Caco-2 (cell line): ENCODE results near the gene CCDC158. TPM values are rescaled to one million over a fixed set of nuclear protein-coding genes. Genes with fewer than 3 reads are reported as not detected.

Experiments
- BruUV-seq: library from RNA; stranded (reverse); fragments of 400-500 nt; replicated peaks from 2 replicates; lab custom pipeline; 2021; lab: Mats Ljungman, UMichigan
- CTCF ChIA-PET: fragments of 300-600 bp; sonication (Branson Sonifier 250); formaldehyde crosslinking; loops from one replicate; lab custom pipeline; 2022; ENCODE audit warnings: antibody characterized with exemption; lab: Charles Lee
- POLR2A ChIA-PET: fragments of 300-600 bp; sonication (Branson Sonifier 250); formaldehyde crosslinking; loops from one replicate; lab custom pipeline; 2022; ENCODE audit warnings: antibody characterized with exemption; lab: Charles Lee
- DNase-seq, 2 experiments: peaks; one replicate each; pipeline versions ENCODE4 v3.0.0 to v3.0.0-alpha.2; 2020 to 2022
- H3K27me3 ChIP-seq: replicated peaks from 2 replicates; pipeline ENCODE4 v1.6.0; 2011; ENCODE audit warnings: low read length; ENCODE audit not compliant: control insufficient read depth, insufficient read depth
- H3K36me3 ChIP-seq: 2 replicates; pipeline ENCODE4 v1.5.1; 2011; ENCODE audit warnings: low read length; ENCODE audit not compliant: control insufficient read depth, insufficient read depth
- H3K4me1 ChIP-seq: fragments of 250-450 bp; sonication (Bioruptor Pico); 2 replicates; pipeline ENCODE4 v1.5.1; 2020; ENCODE audit warnings: mild to moderate bottlenecking
- H3K4me3 ChIP-seq: 2 replicates; pipeline ENCODE4 v1.5.1; 2011; ENCODE audit warnings: low read depth, mild to moderate bottlenecking, control low read depth, low read length
- H3K9me3 ChIP-seq: fragments of 250-450 bp; sonication (Bioruptor Pico); 2 replicates; pipeline ENCODE4 v1.5.1; 2020; ENCODE audit warnings: mild to moderate bottlenecking, moderate library complexity
- H3K27ac Mint-ChIP-seq: one replicate; pipeline ENCODE4 v1.8.0; 2022; ENCODE audit warnings: mixed read lengths; ENCODE audit not compliant: unreplicated experiment
- H3K27me3 Mint-ChIP-seq: one replicate; pipeline ENCODE4 v1.8.0; 2022; ENCODE audit warnings: mixed read lengths; ENCODE audit not compliant: insufficient read depth, unreplicated experiment
- H3K36me3 Mint-ChIP-seq: one replicate; pipeline ENCODE4 v1.8.0; 2022; ENCODE audit warnings: mild to moderate bottlenecking, mixed read lengths; ENCODE audit not compliant: insufficient read depth, unreplicated experiment
- H3K4me1 Mint-ChIP-seq: one replicate; pipeline ENCODE4 v1.8.0; 2022; ENCODE audit warnings: low read depth, mixed read lengths; ENCODE audit not compliant: unreplicated experiment
- H3K4me3 Mint-ChIP-seq: one replicate; pipeline ENCODE4 v1.8.0; 2022; ENCODE audit warnings: mild to moderate bottlenecking, moderate library complexity, mixed read lengths; ENCODE audit not compliant: unreplicated experiment
- H3K9me3 Mint-ChIP-seq: one replicate; pipeline ENCODE4 v1.8.0; 2022; ENCODE audit warnings: mixed read lengths; ENCODE audit not compliant: unreplicated experiment
- CTCF ChIP-seq, 2 experiments: fragments of 200-600 bp in 1 of 2; IDR thresholded peaks; 1 replicate in 1 of 2; 2 replicates in 1 of 2; pipeline versions ENCODE4 v1.5.1 to v1.8.0; 2011 to 2022; ENCODE audit warnings: antibody characterized with exemption in 1 of 2, control low read depth in 1 of 2, inconsistent platforms in 1 of 2, low read depth in 1 of 2, low read length in 1 of 2, mild to moderate bottlenecking in 1 of 2, moderate library complexity in 1 of 2; ENCODE audit not compliant: insufficient read depth in 1 of 2, severe bottlenecking in 1 of 2, unreplicated experiment in 1 of 2
- intact Hi-C: fragments of 100-400 bp; cut with micrococcal nuclease; formaldehyde crosslinking; loops from one replicate; pipeline ENCODE4 v1.10.0; 2022; ENCODE audit not compliant: unreplicated experiment
- total RNA-seq: library from RNA; stranded (reverse); gene quantifications from 2 replicates; pipeline ENCODE4 v1.2.3, GENCODE V29; 2022

CCDC158 gene
- total RNA-seq, 1 experiment from 2014 or later, result 0.39 TPM

GRCh38 chr4:76386566-76387305 is 34.2 kb downstream of the CCDC158 start:
- H3K9me3 ChIP-seq, result peaks cover 2% of the 10 kb centered on the region; the same call in 1 of the 2 replicates
- CTCF ChIA-PET, result no interaction called here
- Mint-ChIP-seq H3K27me3 (peaks cover 4% of the 10 kb centered on the region), H3K4me1 (peaks cover 7% of the 10 kb centered on the region), H3K4me3 (no peak overlapping the region), H3K9me3 (peaks cover 6% of the 10 kb centered on the region), H3K36me3 (no peaks in the 10 kb centered on the region), H3K27ac (no peak overlapping the region)
- H3K27me3 ChIP-seq, result no peaks in the 10 kb centered on the region
- DNase-seq, result no peak
- intact Hi-C loops, result no loop called here
- H3K4me3 ChIP-seq, result no peak overlapping the region
- BruUV-seq, result no TSS peak
- POLR2A ChIA-PET, result no interaction called here
- no peaks in the 10 kb centered on the region for H3K36me3 ChIP-seq
- no peak for TF ChIP-seq CTCF (IDR thresholded peaks at IDR 0.05; ENCODE audit: insufficient read depth in 1 of 2, low read depth in 1 of 2, low read length in 1 of 2, severe bottlenecking in 1 of 2, unreplicated experiment in 1 of 2)
- 0 out of 2 replicates have a peak, but pooled peaks cover 4% of the 10 kb centered on the region for H3K4me1 ChIP-seq

- intact Hi-C loops, result no loop called here
- ChIA-PET CTCF (no interaction called here), POLR2A (no interaction called here)
- BruUV-seq, result no TSS peak
- Histone ChIP-seq H3K36me3 (no peaks in the 10 kb centered on the region), H3K4me1 (0 out of 2 replicates have a peak, but pooled peaks cover 4% of the 10 kb centered on the region), H3K4me3 (no peak overlapping the region), H3K27me3 (no peaks in the 10 kb centered on the region), H3K9me3 (peaks cover 2% of the 10 kb centered on the region; the same call in 1 of the 2 replicates)
- DNase-seq, result no peak
- Mint-ChIP-seq H3K27me3 (no peaks in the 10 kb centered on the region), H3K9me3 (peaks cover 6% of the 10 kb centered on the region), H3K36me3 (no peaks in the 10 kb centered on the region), H3K27ac (no peak overlapping the region), H3K4me3 (no peak overlapping the region), H3K4me1 (peaks cover 7% of the 10 kb centered on the region)
- no peak for TF ChIP-seq CTCF (IDR thresholded peaks at IDR 0.05; ENCODE audit: insufficient read depth in 1 of 2, low read depth in 1 of 2, low read length in 1 of 2, severe bottlenecking in 1 of 2, unreplicated experiment in 1 of 2)
These were observed 35.0 kb downstream of the CCDC158 start for GRCh38 chr4:76385974-76386373.

- no peak overlapping the region for H3K4me3 ChIP-seq
- H3K9me3 ChIP-seq, result no peaks in the 10 kb centered on the region; the same call in 1 of the 2 replicates
- CTCF ChIA-PET, result no interaction called here
- Mint-ChIP-seq H3K36me3 (no peaks in the 10 kb centered on the region), H3K27me3 (no peaks in the 10 kb centered on the region), H3K4me1 (peaks cover 7% of the 10 kb centered on the region), H3K4me3 (no peak overlapping the region), H3K9me3 (no peaks in the 10 kb centered on the region), H3K27ac (no peak overlapping the region)
- POLR2A ChIA-PET, result no interaction called here
- TF ChIP-seq CTCF (IDR thresholded peaks at IDR 0.05; ENCODE audit: insufficient read depth in 1 of 2, low read depth in 1 of 2, low read length in 1 of 2, severe bottlenecking in 1 of 2, unreplicated experiment in 1 of 2), result no peak
- BruUV-seq, result no TSS peak
- no peak for DNase-seq
- no peaks in the 10 kb centered on the region for H3K27me3 ChIP-seq
- H3K4me1 ChIP-seq, result 0 out of 2 replicates have a peak, but pooled peaks cover 4% of the 10 kb centered on the region
- no peaks in the 10 kb centered on the region for H3K36me3 ChIP-seq
- intact Hi-C loops, result no loop called here
These were observed 36.9 kb downstream of the CCDC158 start for GRCh38 chr4:76384052-76384451.
